HG03558 (cell line): ENCODE results near the gene BMAL1.
"Not testable (repeated sequence)": the region's sequence is repeated elsewhere in the genome, so short reads cannot be mapped to it uniquely, and the experiment has no call there.

Experiments used
- ATAC-seq: cut with Tn5 transposase; IDR thresholded peaks from one replicate; pipeline ENCODE4 v1.9.1; 2021; ENCODE audit warnings: moderate number of reproducible peaks; ENCODE audit not compliant: unreplicated experiment; ENCODE audit errors: extremely low read depth

Gene BMAL1

DNA sequence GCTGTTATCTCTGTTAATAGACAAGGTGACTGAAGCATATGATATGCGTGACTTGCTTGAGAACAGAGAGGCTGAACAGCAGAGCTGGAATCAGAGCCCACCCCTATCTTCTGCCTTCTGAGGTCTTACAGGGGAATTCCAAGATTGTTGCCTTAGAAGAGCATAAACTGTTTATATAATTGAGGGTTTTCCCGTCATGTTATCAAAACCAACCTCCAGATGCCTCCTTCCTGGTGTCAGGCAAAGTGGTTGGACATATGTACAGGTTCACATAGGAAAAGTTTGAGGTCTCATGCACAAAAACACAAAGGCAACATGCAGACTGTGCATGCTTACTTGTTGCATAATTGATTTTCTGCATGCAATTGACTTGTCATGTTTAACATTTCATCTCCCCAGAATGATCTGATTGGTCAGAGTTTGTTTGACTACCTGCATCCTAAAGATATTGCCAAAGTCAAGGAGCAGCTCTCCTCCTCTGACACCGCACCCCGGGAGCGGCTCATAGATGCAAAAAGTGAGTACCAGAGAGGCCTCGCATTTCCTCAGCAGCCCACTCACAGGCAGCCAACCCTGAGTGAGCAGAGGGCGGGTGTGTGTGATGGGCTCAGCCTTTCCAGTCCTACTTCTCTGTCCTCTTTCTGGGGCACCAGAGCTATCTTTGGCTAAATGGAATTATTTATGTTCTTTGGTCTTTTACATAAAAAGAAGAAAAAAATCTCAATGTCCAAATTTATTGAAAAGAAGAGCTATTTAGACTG is 88.9 kb downstream of the BMAL1 start:
- ATAC-seq: no peak

DNA sequence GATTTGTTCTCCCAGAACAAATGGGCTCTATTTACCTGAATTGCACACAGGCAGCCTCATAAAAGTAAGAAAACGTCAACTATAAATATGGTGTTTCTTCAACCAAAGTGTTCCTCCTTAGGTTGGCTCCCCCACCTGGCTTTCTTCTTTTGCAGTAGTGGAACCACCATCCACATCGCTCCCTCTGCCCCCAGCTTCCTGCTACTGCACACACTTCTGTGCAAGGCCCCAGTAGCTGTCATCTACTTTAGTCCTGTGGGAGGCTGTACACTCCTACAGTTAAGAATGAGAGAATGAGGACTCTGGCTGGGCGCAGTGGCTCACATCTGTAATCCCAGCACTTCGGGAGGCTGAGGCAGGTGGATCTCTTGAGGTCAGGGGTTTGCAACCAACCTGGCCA is 89.5 kb downstream of the BMAL1 start:
- ATAC-seq: no peak

DNA sequence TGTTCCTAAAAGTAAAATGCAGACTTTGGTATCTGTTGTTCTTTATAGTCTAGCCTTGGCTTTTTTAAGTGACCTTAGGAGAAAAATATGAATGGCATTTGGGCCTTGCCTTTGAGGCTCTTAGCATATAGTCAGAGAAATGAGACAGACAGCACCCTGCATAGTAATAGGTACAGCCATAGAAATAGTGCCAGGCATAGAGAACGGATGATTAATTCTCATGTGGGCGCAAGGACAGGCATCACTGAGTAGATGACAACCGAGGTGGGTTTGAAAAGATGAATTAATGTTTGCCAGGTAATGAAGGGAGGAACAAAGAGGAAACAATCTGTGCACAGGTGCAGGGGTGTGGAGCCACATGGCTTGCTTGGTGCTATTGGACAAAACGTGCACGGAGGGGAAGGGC is 90.5 kb downstream of the BMAL1 start:
- ATAC-seq: no peak

DNA sequence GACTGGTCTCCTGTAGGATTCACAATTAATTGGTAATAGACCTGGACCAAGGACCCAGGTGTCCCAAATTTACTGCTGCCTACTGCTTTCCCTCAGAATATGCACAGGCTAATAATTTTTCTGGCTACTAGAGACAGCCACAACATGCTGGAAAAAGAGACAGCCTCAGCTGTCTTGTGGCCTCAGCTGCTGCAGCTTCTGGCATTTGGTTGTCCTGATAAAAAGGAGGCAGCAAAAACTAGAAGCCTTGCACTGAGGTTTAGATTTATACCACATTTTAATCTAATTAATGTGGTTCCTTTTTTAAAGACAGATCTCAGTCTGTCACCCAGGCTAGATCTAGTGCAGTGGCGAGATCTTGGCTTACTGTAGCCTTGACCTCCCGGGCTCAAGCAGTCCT is 95.6 kb downstream of the BMAL1 start:
- ATAC-seq: no peak

DNA sequence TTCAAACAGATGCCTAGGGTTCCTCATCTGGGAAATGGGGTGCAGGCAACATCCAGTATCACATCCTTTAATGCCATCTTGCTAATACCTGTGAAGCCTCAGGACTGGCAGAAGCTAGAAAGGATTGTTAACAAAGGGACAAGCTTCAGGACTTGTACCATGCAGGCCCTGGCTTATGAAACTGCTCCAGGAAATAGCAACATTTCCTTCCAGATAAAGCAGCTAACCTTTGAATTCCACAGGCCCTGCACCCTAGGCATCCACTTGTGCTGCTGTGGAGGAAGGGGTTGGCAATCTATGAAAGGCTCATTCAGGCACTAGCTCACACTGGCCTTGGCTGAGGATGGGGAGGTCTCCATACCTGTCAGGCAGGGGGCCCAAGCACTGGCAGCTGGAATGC is 98.2 kb downstream of the BMAL1 start:
- no peak for ATAC-seq

GRCh38 chr11:13376402-13376801 is 98.8 kb downstream of the BMAL1 start:
- ATAC-seq: no peak

DNA sequence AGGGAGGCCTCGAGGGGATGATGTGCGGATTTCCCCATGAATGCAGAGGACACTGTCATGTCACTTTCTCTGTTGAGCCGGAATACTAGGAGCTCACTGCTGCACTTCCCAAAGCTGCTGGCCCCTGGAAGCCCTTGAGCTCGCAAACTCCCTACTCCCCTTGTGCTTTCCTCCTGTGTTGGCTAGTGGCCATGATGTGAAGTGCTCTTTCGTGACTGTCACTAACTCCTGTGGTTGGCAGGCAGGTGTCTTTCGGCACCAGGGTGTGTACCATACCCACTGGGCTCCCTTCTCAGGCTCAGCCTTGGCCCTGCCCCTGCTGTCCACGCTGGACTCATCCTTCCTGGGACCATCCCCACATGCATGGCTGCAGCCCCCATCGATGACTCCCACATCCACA is 99.2 kb downstream of the BMAL1 start:
- no peak for ATAC-seq

GRCh38 chr11:13378316-13378715 is 100.7 kb downstream of the BMAL1 start:
- no peak for ATAC-seq

- ATAC-seq: no peak
Observed at GRCh38 chr11:13380731-13381130, 103.1 kb downstream of the BMAL1 start.

- no peak for ATAC-seq
Observed at GRCh38 chr11:13382751-13383150, 105.2 kb downstream of the BMAL1 start.

GRCh38 chr11:13384908-13385640 is 107.5 kb downstream of the BMAL1 start:
- ATAC-seq: no peak

- no peak for ATAC-seq
Observed at GRCh38 chr11:13386567-13386966, 109.0 kb downstream of the BMAL1 start.

- no peak for ATAC-seq
Observed at GRCh38 chr11:13388741-13389140, 111.2 kb downstream of the BMAL1 start.

DNA sequence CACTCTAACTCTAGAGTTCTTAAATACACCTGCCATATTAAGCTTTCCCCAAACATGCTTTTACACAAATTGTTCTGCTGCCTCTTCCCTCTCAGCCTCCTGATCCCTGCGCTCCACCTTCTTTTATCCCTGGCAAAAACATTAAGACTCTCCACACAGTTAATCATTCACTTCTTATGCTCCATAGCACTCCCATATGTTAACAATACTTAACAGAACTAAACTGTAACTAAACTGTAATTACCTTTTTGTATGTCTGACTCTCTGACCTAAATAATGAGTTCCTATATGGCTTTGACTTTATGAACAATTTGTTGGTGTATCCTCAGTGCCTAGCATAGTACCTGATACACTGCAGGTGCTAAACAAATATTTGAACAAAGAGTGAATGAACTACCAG is 113.6 kb downstream of the BMAL1 start:
- no peak for ATAC-seq

GRCh38 chr11:13398335-13398734 is 120.7 kb downstream of the BMAL1 start:
- ATAC-seq: not testable (repeated sequence)

DNA sequence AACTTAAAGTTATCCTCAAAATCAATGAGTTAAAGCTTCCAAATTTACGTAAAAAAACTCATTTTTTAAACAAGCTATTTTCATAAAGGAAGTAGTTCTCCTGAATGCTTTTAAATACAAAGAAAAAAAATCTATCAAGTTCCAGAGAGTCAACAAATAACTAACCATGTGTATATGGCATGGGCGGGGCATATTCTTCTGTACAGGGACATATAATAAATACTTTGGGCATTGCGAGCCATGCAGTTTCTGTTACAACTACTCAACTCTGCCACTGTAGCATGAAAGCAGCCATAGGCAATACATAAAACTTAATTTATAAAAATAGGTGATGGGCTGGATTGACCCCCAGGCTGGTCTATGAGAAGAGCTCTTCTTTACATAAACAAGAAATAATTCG is 127.6 kb downstream of the BMAL1 start:
- ATAC-seq: no peak

GRCh38 chr11:13415201-13415600 is 137.6 kb downstream of the BMAL1 start:
- ATAC-seq: no peak

DNA sequence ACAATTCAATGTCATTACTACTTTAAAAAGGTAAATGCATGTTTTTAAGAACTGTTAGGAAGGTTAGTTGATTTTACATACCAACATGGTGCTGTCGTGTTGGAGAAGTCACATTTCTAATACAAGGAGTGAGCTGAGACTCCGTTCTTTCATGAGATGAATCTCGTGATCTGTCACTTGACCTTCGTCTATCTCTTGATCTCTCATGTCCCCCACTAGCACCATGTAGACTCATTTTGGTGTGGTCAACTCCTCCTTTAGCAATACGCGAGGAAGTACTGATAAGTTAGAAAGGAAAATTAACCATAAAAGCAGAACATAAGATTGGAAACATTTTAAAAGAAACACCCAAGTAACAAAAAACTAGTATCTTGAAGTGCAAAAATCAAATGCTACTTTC is 144.0 kb downstream of the BMAL1 start:
- ATAC-seq: no peak

- no peak for ATAC-seq
Observed at GRCh38 chr11:13423372-13423771, 145.8 kb downstream of the BMAL1 start.

GRCh38 chr11:13427440-13427839 is 149.8 kb downstream of the BMAL1 start:
- ATAC-seq: no peak

GRCh38 chr11:13429288-13429687 is 151.7 kb downstream of the BMAL1 start:
- ATAC-seq: no peak

GRCh38 chr11:13429836-13430235 is 152.2 kb downstream of the BMAL1 start:
- no peak for ATAC-seq
